ENCODE data around the gene TAPBP.

TAPBP gene

DNA sequence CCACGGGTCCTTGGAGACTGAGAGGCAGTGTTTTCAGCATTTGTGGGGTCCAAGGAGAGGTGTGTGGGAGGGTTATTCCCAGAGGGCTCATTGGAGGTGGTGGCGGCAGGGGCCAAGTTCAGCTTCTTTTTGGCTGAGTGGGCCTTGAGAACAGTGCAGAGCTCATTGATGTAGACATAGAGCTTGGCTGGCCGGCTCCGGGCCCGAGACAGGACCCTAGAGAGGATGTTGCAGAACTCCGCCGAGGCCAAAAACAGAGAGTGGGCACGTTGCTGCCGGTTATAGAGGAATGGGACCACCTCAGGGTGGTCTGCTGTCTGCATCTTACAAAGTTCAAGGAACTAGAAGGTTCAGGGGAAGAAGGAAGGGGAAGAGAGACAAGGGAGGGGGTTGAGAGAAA lies 7.3 kb upstream of the TAPBP start:
- H3K4me3 ChIP-seq (ENCODE audit: low read depth in 1 of 2, low read length in 2 of 2), result peak overlapping the region in 1 of 2 donors; percentile 96
- no peaks in the 10 kb centered on the region for H3K9me3 ChIP-seq (ENCODE audit: control insufficient read depth in 1 of 2, low read length in 2 of 2)
- H3K9ac ChIP-seq (ENCODE audit: low read depth in 1 of 2, low read length in 2 of 2), result no peak overlapping the region
- peaks cover 54 to 58% of the 10 kb centered on the region in 2 donors for H3K4me1 ChIP-seq (ENCODE audit: control insufficient read depth in 1 of 2, insufficient read depth in 2 of 2, low read length in 2 of 2)
- H3K36me3 ChIP-seq (ENCODE audit: control insufficient read depth in 1 of 2, insufficient read depth in 2 of 2, low read length in 2 of 2), result peaks cover 26 to 34% of the 10 kb centered on the region in 2 donors
- H3K27me3 ChIP-seq (ENCODE audit: control insufficient read depth in 1 of 2, insufficient read depth in 2 of 2, low read length in 2 of 2), result no peaks in the 10 kb centered on the region
- no peak overlapping the region for H3K27ac ChIP-seq (ENCODE audit: low read depth, low read length)

GRCh38 chr6:33320315-33321181 lies 6.7 kb upstream of the TAPBP start:
- H3K4me1 ChIP-seq (ENCODE audit: control insufficient read depth in 1 of 2, insufficient read depth in 2 of 2, low read length in 2 of 2), result peaks cover 54 to 63% of the 10 kb centered on the region in 2 donors
- no peak overlapping the region for H3K27ac ChIP-seq (ENCODE audit: low read depth, low read length)
- no peaks in the 10 kb centered on the region for H3K9me3 ChIP-seq (ENCODE audit: control insufficient read depth in 1 of 2, low read length in 2 of 2)
- H3K27me3 ChIP-seq (ENCODE audit: control insufficient read depth in 1 of 2, insufficient read depth in 2 of 2, low read length in 2 of 2), result no peaks in the 10 kb centered on the region
- no peak overlapping the region for H3K4me3 ChIP-seq (ENCODE audit: low read depth in 1 of 2, low read length in 2 of 2)
- peaks cover 26 to 37% of the 10 kb centered on the region in 2 donors for H3K36me3 ChIP-seq (ENCODE audit: control insufficient read depth in 1 of 2, insufficient read depth in 2 of 2, low read length in 2 of 2)
- peak overlapping the region in 1 of 2 donors; percentile 26 for H3K9ac ChIP-seq (ENCODE audit: low read depth in 1 of 2, low read length in 2 of 2)

DNA sequence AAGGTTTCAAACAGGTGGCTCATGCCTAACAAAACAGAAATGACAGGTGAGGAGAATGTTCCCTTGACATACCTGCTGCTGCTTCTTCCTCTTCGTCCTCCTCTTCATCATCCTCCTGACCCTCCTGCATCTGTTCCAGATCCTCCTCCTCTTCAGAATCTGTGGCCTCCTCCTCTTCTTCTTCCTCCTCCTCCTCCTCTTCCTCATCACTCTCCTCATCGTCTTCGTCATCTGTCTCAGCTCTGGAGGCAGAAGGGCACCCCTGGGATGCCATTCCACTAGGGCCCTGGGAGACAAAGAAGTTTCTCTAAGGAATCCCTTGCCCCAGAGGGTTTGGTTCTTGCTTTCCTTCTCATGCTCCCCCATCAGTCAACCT lies 6.0 kb upstream of the TAPBP start:
- Histone ChIP-seq H3K9ac (ENCODE audit: low read depth in 1 of 2, low read length in 2 of 2) (no peak overlapping the region), H3K4me3 (ENCODE audit: low read depth in 1 of 2, low read length in 2 of 2) (no peak overlapping the region), H3K9me3 (ENCODE audit: control insufficient read depth in 1 of 2, low read length in 2 of 2) (no peaks in the 10 kb centered on the region), H3K36me3 (ENCODE audit: control insufficient read depth in 1 of 2, insufficient read depth in 2 of 2, low read length in 2 of 2) (peaks cover 26 to 37% of the 10 kb centered on the region in 2 donors), H3K27ac (ENCODE audit: low read depth, low read length) (no peak overlapping the region), H3K27me3 (ENCODE audit: control insufficient read depth in 1 of 2, insufficient read depth in 2 of 2, low read length in 2 of 2) (no peaks in the 10 kb centered on the region), H3K4me1 (ENCODE audit: control insufficient read depth in 1 of 2, insufficient read depth in 2 of 2, low read length in 2 of 2) (peaks cover 59 to 70% of the 10 kb centered on the region in 2 donors)

- H3K27ac ChIP-seq (ENCODE audit: low read depth, low read length), result peak overlapping the region; percentile 24
- peaks cover 51 to 72% of the 10 kb centered on the region in 2 donors for H3K4me1 ChIP-seq (ENCODE audit: control insufficient read depth in 1 of 2, insufficient read depth in 2 of 2, low read length in 2 of 2)
These were observed 4.7 kb upstream of the TAPBP start for GRCh38 chr6:33318426-33319073.

DNA sequence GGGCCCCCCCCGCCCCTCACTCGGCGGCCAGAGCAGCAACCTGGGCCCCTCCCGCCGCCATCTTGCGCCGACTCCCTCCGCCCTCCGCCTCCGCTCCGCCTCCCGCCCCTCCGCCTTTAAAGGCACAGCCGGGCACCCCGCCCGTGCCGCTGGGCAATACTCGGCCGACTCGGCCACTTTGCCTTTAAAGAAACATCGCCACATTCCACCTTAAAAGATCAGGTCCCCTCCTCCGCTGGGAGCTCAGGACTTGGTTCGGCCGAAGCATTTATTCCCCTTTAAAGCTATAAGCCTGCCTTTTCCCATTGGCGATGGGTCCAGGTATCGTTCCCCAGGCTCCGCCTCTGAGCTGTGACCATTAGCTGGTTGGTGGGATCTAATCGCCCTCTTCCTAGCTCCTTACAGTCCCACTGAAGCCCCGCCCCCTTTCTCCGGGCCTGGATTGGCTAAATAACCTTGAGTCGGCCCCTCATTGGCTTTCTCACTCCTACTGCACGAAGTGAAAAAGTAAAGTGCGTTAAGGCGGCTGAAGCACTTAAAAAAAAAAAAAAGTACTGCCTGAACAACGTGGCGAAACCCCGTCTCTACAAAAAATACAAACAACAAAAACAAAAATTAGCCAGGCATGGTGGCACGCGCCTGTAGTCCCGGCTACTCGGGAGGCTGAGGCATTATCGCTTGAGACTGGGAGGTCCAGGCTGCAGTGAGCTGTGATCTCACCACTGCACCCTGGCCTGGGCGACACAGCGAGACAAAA lies 4.0 kb upstream of the TAPBP start, which contains the start of gene ZBTB22:
Gene ZBTB22, minus strand, starts transcription at position 76 of the 757 bp plus-strand sequence. CDS start 828 bp downstream, outside the sequence.
- H3K9me3 ChIP-seq (ENCODE audit: control insufficient read depth in 1 of 2, low read length in 2 of 2), result no peaks in the 10 kb centered on the region
- peak within 1 kb of the TSS; percentile 12 to 76 for H3K9ac ChIP-seq (ENCODE audit: low read depth in 1 of 2, low read length in 2 of 2)
- H3K27ac ChIP-seq (ENCODE audit: low read depth, low read length), result peak within 1 kb of the TSS; percentile 62
- peaks cover 26 to 37% of the 10 kb centered on the region in 2 donors for H3K36me3 ChIP-seq (ENCODE audit: control insufficient read depth in 1 of 2, insufficient read depth in 2 of 2, low read length in 2 of 2)
- no peaks in the 10 kb centered on the region for H3K27me3 ChIP-seq (ENCODE audit: control insufficient read depth in 1 of 2, insufficient read depth in 2 of 2, low read length in 2 of 2)
- peaks cover 50 to 70% of the 10 kb centered on the region in 2 donors for H3K4me1 ChIP-seq (ENCODE audit: control insufficient read depth in 1 of 2, insufficient read depth in 2 of 2, low read length in 2 of 2)
- H3K4me3 ChIP-seq (ENCODE audit: low read depth in 1 of 2, low read length in 2 of 2), result peak within 1 kb of the TSS; percentile 70 to 83

More at GRCh38 chr6:33318426-33319073, 4.7 kb upstream of the TAPBP start:
- Histone ChIP-seq H3K9me3 (ENCODE audit: control insufficient read depth in 1 of 2, low read length in 2 of 2) (no peaks in the 10 kb centered on the region), H3K4me3 (ENCODE audit: low read depth in 1 of 2, low read length in 2 of 2) (peak overlapping the region; percentile 70 to 83), H3K36me3 (ENCODE audit: control insufficient read depth in 1 of 2, insufficient read depth in 2 of 2, low read length in 2 of 2) (peaks cover 26 to 37% of the 10 kb centered on the region in 2 donors), H3K9ac (ENCODE audit: low read depth in 1 of 2, low read length in 2 of 2) (peak overlapping the region; percentile 9 to 25), H3K27me3 (ENCODE audit: control insufficient read depth in 1 of 2, insufficient read depth in 2 of 2, low read length in 2 of 2) (no peaks in the 10 kb centered on the region)

DNA sequence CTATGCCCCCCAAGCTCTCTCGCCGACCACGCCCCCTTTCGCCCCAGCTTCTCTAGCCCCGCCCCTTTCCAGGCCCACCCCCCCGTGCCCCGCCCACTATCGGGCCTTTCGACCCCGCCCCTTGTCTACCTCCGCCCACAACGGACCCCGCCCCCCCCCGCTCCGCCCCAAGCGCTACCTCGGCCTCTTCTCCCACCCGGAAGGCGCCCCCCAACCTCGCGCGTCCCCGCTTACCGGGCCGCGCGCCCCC lies 3.5 kb upstream of the TAPBP start:
- no peaks in the 10 kb centered on the region for H3K27me3 ChIP-seq (ENCODE audit: control insufficient read depth in 1 of 2, insufficient read depth in 2 of 2, low read length in 2 of 2)
- peaks cover 53 to 74% of the 10 kb centered on the region in 2 donors for H3K4me1 ChIP-seq (ENCODE audit: control insufficient read depth in 1 of 2, insufficient read depth in 2 of 2, low read length in 2 of 2)
- H3K27ac ChIP-seq (ENCODE audit: low read depth, low read length), result peak overlapping the region; percentile 62
- H3K9me3 ChIP-seq (ENCODE audit: control insufficient read depth in 1 of 2, low read length in 2 of 2), result no peaks in the 10 kb centered on the region
- H3K36me3 ChIP-seq (ENCODE audit: control insufficient read depth in 1 of 2, insufficient read depth in 2 of 2, low read length in 2 of 2), result peaks cover 26 to 37% of the 10 kb centered on the region in 2 donors
- peak overlapping the region; percentile 50 to 59 for H3K4me3 ChIP-seq (ENCODE audit: low read depth in 1 of 2, low read length in 2 of 2)
- H3K9ac ChIP-seq (ENCODE audit: low read depth in 1 of 2, low read length in 2 of 2), result no peak overlapping the region

GRCh38 chr6:33316603-33317418 lies 2.9 kb upstream of the TAPBP start:
- H3K4me1 ChIP-seq (ENCODE audit: control insufficient read depth in 1 of 2, insufficient read depth in 2 of 2, low read length in 2 of 2), result peaks cover 55 to 73% of the 10 kb centered on the region in 2 donors

GRCh38 chr6:33315793-33316602 lies 2.1 kb upstream of the TAPBP start:
- peaks cover 25 to 35% of the 10 kb centered on the region in 2 donors for H3K36me3 ChIP-seq (ENCODE audit: control insufficient read depth in 1 of 2, insufficient read depth in 2 of 2, low read length in 2 of 2)
- H3K9me3 ChIP-seq (ENCODE audit: control insufficient read depth in 1 of 2, low read length in 2 of 2), result no peaks in the 10 kb centered on the region
- H3K4me1 ChIP-seq (ENCODE audit: control insufficient read depth in 1 of 2, insufficient read depth in 2 of 2, low read length in 2 of 2), result peaks cover 50 to 68% of the 10 kb centered on the region in 2 donors
- no peaks in the 10 kb centered on the region for H3K27me3 ChIP-seq (ENCODE audit: control insufficient read depth in 1 of 2, insufficient read depth in 2 of 2, low read length in 2 of 2)
- no peak overlapping the region for H3K9ac ChIP-seq (ENCODE audit: low read depth in 1 of 2, low read length in 2 of 2)
- H3K4me3 ChIP-seq (ENCODE audit: low read depth in 1 of 2, low read length in 2 of 2), result peak overlapping the region in 1 of 2 donors; percentile 94
- no peak overlapping the region for H3K27ac ChIP-seq (ENCODE audit: low read depth, low read length)

More at GRCh38 chr6:33316603-33317418, 2.9 kb upstream of the TAPBP start:
- Histone ChIP-seq H3K9ac (ENCODE audit: low read depth in 1 of 2, low read length in 2 of 2) (no peak overlapping the region), H3K27me3 (ENCODE audit: control insufficient read depth in 1 of 2, insufficient read depth in 2 of 2, low read length in 2 of 2) (no peaks in the 10 kb centered on the region), H3K36me3 (ENCODE audit: control insufficient read depth in 1 of 2, insufficient read depth in 2 of 2, low read length in 2 of 2) (peaks cover 26 to 37% of the 10 kb centered on the region in 2 donors), H3K4me3 (ENCODE audit: low read depth in 1 of 2, low read length in 2 of 2) (peak overlapping the region; percentile 50 to 59), H3K9me3 (ENCODE audit: control insufficient read depth in 1 of 2, low read length in 2 of 2) (no peaks in the 10 kb centered on the region), H3K27ac (ENCODE audit: low read depth, low read length) (no peak overlapping the region)

All from duodenal mucosa (tissue), 2 donors.